Activated CD4-positive, CD25-positive, alpha-beta regulatory T cell (primary cell): Measurements from ENCODE around the gene UBLCP1.

Source experiments
- DNase-seq, 4 experiments: peaks; one replicate each; lab custom pipeline; 2025; lab: John Stamatoyannopoulos, UW

UBLCP1 gene

DNA sequence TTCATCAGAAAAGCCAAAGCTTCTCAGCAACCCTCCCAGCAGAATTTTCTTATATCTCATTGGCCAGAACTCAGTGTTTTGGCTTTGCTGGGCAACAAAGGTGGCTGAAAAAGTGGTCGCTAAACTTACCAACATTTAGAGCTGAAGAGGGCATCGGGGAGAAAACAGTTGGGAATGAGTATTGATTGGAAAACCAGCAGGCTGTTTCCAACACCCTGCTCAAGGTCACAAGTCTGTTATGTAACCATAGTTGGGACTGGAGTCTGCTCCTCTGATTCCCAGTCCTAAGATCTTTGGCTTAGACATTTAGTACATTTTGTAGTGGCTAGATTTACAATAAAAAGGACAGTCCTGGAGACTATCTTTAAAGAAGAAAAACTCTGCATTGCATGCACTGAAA lies 50.1 kb downstream of the UBLCP1 start:
- no peak for DNase-seq

DNA sequence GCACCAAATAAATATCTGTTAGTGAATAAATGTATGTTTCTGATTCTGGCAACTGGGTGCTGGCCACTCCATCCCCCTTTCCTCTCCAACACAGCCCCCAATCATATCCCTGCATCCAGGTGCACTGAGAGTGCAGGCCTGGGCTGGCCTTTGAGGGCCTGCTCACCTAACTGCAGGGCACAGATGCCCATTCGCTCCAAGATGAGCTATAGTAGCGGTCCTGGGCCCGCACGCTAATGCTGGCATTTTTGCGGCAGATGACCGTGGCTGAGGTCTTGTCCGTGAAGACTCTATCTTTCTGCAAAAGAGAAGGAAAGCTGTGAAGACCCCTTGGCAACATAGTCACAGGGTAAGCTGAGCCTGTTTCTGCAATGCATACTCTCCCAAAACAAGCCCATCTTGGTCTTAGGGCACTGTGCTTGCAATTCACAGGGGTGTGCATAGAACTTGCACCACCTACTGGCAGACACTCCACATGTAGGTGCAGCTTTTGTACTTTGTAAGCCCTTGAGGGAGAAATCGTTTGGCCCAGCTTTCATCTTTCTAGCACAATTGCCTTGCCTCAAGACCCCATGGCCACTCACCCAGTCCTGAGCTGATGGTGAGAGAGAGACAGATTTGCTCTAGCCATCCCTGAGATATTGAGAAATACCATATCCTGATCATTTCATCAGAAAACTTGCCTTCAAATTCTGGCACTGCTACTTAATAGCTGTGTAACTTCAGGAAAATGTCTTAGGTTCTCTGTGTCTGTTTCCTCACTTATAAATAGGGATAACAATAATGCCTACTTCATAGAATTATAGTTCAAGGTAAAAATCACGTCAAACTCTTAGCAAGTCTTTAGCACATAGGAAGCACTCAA lies 53.7 kb downstream of the UBLCP1 start:
- DNase-seq: peak in 3 of 4 experiments; percentile 3 to 17 (median 9)

DNA sequence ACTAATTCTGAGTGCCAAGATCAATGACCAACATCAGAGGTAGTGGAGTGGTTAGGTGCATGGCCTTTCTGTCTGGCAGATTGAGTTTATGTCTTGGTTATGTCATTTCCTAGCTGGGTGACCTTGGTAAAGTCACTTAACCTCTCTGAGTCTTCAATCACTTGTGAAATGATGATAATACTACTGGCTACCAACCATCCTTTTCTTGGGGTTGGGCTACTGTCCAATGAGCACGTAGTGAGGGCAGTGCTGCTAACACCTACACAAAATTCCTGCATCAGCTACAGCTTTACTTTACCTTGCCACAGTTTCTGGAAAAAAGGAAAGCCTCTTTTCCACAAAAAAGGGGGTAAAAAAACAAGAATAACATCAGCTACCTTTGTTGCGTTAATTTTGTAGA lies 54.8 kb downstream of the UBLCP1 start:
- DNase-seq: no peak

DNA sequence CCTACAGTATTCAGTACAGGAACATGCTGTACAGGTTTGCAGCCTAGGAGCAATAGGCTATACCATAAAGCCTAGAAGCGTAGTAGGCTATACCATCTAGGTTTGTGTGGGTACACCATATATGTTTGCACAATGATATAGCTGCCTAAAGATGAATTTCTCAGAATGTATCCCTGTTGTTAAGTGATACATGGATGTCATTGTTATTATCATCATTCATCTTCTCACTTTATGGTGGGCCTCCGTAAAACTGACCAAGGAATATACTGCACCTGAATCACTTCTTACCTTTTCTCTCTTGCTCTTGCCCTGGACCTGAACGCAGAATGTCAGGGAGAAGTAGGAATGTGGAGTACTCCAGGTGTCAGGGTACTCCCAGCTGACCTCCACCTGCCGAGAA lies 55.4 kb downstream of the UBLCP1 start:
- no peak for DNase-seq

DNA sequence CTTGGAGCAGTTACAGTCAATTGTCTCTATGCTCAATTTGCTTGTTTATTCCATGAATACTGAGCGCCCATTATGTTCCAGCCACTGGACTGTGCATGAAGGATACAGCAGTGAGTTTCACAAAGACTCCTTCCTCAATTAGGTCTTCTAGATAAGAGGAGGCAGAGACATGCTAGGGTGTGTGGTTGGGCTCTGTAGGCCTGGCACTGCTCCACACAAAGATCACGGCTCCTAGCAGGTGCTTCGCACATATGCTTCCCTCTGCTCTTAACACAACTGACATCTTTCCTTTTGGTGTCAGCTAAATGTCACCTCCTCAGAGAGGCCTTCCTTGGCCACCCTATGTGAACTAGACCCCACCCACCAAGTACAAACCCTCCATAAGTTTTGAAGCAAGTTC lies 56.3 kb downstream of the UBLCP1 start:
- DNase-seq: no peak

DNA sequence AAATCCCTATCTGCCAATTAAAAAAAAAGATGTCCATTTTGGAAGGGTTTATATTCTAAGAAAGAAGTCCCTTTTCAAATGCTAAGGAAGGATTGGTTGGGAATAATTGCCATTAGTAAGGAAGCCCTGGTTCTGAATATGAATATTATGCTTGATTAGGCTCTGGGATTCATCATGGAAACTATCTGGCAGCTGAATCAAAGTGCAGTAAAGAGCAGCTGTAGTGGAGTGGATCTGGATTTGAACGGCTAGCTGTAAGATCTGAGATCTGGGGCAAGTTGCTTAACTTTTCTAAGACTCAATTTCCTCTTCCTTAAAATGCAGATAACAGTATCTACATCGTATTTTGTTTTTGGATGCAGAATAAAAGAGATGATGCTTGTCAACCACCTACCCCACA lies 56.7 kb downstream of the UBLCP1 start:
- DNase-seq: no peak

DNA sequence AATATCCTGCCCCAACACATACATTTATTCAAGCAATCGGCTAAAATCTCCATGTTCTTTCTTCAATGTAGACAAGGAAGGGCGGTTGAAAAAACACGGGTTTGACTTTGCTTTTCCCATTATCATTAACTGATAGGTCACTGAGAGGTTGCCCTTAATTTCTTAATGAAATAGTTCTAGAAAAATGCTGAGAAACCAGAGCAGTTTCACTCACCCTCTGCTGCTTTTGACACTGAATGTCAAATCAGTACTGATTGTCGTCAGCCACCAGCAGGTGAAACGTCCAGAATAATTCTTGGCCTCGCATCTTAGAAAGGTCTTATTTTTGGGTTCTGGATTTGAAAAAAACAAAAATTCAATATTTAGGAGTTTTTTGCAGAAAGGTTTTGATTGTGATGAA lies 59.1 kb downstream of the UBLCP1 start:
- DNase-seq: no peak

DNA sequence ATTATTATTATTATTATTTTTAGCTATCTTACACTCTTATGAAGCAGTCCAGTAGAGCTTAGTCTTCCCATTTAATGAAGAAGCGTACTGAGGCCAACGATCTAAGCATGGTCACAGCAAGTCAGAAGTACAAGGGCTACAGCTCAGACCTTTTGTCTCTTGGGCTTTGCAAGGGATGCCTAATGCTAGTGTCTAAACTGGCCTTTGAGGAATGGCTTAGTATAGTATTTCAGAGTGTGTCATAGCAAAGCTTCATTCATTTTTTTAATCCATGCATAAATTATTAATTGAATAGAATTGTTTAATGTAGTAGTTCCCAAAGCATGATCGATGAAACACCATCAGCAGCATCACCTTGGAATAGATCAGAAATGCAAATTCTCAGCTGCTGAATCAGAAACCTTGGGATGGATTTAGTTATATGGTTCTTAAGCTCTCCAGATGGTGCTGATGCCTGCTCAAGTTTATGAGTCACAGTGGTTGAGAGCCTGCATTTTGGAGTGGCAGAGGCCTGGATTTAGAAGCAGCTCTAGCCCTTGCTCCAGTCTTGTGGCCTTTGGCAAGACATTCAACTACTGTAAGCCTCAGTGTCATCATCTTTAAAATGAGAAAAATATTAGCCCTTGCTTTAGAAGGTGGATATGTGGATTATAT lies 61.1 kb downstream of the UBLCP1 start:
- no peak for DNase-seq

DNA sequence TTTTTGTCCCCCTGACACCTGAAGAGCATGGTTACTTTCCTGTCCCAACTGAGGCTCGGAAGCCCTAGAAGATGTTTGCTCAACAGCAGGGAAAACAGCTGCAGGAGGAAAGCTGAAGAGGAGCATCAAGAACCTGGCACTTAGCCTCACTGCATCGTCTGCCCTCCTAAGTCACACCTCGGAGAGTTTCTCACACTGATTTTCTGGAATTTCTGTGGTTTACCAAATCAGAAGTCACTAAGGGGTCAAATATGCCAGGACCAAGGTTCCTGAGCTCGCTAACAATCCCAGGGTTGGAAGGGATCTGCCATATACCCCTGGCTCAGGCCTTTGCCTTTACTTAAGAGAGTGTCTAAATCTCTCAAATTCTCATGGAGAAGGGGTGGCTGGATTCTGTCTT lies 61.9 kb downstream of the UBLCP1 start:
- no peak for DNase-seq

DNA sequence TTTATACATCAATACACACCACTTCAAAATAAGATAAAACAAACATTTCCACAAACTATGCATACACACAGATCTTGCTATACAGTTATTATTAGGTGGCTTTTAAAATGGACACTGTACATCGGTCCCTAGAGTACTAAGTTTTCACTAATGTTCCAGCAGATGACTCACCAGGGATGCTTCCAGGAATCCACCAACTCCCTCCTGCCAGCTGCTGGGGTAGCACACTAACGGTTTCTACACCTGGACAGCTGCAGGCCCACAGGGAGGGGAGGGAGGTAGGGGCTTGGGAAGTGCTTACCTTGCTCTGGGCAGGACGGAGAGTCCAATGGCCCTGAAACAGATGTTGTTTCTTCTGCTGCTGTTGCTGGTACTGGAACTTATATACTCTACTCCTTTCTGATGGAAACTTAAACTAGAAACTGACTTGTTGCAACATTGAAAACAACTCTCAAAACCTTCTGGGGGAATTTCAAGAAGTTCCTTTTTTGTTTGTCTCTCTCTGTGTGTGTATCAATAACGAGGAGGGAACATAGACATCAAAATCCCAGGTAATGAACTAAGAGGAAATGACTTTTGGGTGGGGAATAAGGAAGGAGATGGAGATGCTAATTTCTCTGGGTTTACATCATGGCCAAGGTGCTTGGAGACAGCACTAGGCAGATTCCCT lies 67.2 kb downstream of the UBLCP1 start, which contains the start of gene IL12B:
Gene IL12B (minus strand): TSS at position 357 of the 670 bp plus-strand sequence. CDS start 3,705 bp downstream, outside the sequence.
- no peak for DNase-seq

DNA sequence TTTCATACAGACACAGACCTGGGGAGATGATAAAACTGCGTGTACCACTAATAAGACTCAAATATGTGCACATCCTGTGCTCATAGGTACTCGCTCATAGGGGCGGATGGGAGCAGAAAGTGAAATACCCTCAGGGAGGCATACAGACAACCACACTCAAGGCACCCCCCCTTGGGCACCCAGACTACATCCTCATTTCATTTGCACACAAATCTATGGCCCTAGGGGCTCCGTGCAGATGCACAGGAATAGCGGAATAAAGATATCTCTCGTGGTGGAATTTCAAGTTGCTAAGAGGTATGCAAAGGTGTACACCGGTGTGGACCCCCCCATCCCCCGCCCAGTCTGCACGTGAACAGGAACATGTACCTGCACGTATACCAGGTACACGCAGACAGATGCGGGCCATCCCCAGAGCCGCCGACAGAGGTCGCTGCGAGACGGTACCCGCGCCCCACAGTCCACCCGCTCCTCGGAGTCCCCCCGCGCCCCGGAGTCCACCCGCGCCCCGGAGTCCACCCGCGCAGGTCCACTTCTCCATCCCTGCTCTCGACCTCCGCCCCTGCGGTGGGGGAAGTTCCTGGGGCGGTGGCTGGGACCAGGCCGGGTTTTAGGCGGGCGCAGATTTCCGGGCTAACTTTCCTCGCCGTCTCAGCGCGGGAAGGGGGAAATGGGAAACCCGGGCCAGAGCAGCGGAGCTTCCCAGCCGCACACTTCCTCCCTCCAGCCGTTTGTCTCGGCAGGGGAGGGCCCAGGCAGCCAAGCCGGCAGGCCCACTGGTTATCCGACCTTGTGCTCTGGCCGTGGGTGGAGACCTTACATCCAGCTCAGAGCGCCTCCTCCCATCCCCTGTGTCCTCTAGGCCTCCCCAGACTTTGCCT lies 68.2 kb downstream of the UBLCP1 start:
- DNase-seq: peak; percentile 42 to 64 (median 51)

DNA sequence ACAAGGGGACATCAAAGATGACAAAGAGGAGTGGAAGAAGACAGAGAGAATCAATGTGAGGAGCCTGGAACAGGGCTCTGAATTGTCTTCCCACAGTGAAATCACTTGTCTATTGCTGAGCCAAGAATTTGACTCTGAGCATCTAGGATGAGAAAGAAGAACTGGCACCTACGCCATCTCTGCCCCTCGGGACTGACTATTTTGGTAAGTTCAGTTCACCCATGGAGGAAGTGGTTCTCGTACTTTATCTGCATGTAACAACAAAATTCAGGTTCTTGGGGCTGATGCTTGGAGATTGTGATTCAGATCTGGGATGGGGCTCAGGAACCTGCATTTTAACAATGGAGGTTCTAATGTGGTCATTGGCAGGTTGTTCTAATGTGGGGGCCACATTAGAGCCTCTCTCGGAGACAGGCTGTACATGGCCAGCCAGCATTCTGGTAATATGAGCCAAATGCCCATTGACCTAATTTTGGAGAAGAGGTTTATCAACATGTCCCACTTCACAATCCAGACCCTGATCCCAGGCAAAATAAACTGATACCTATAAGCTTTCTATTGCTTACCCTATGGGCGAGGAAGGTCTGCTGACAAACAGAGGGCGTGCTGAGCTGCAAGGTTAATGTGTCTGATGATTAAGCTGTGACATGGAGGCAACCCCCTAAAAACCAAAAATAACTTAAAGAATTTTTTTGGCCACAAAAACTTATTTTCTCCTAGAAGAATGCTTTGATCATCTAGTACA lies 69.9 kb downstream of the UBLCP1 start:
- no peak for DNase-seq

DNA sequence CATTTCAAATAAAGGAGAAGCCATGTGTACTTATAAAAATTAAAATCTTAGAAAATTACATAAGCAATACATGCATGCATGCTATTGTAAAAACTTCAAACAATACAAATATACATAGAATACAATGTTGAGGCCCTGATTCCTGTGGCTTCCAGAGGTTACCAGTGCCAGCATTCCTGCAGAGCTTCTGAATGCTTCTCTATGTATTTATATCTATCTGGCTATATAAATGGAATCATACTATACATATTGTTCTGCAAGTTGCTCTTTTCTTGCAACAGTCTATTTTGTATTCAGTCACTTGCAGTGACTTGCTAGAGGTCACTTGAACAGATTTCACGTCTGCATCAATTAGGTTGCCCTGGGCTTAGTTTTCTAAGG lies 70.4 kb downstream of the UBLCP1 start:
- no peak for DNase-seq
